GM12875 (cell line): ENCODE results near the gene TCTN3.
"Not testable (repeated sequence)": the region's sequence is repeated elsewhere in the genome, so short reads cannot be mapped to it uniquely, and the experiment has no call there.

Experiments
- H3K4me3 ChIP-seq: one replicate; pipeline ENCODE4 v1.5.1; 2011; ENCODE audit warnings: low read depth, low read length, control low read depth
- CTCF ChIP-seq: IDR thresholded peaks from 2 replicates; pipeline ENCODE4 v1.5.1; 2011; ENCODE audit warnings: low read depth, mild to moderate bottlenecking, control low read depth, inconsistent platforms, low read length, moderate library complexity, borderline replicate concordance; ENCODE audit not compliant: insufficient read depth

Gene TCTN3

GRCh38 chr10:95637140-95637539 lies 56.6 kb downstream of the TCTN3 start:
- H3K4me3 ChIP-seq: no peak overlapping the region
- TF ChIP-seq CTCF: no peak

- TF ChIP-seq CTCF: no peak
- no peak overlapping the region for H3K4me3 ChIP-seq
Observed at GRCh38 chr10:95635319-95635733, 58.4 kb downstream of the TCTN3 start.

DNA sequence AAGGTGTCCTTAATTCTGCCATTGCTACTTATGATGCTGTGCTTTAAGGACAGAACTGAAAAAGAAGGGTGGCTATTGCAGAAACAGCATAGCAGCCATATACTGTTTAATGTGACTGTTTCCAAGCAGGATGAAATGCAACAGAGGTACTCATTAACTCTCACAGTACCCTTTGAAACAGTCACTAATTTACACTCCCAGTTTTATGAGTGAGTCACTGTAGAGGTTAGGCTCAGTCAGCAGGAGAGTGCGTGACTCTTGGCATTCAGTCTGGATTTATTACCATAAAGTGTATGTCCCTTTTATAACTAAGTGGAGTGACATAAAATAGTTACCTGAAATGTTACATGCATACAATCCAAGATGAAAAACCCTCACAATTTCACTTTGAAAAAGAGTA lies 64.9 kb downstream of the TCTN3 start:
- H3K4me3 ChIP-seq: no peak overlapping the region
- no peak for TF ChIP-seq CTCF

- H3K4me3 ChIP-seq: no peak overlapping the region
- no peak for TF ChIP-seq CTCF
Observed at GRCh38 chr10:95626500-95626899, 67.2 kb downstream of the TCTN3 start.

DNA sequence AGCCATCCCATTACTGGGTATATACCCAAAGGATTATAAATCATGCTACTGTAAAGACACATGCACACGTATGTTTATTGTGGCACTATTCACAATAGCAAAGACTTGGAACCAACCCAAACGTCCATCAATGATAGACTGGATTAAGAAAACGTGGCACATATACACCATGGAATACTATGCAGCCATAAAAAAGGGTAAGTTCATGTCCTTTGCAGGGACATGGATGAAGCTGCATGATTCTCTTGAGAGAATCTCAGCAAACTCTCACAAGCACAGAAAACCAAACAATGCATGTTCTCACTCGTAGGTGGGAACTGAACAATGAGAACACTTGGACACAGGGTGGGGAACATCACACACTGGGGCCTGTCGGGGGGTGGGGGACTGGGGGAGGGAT lies 73.3 kb downstream of the TCTN3 start:
- H3K4me3 ChIP-seq: not testable (repeated sequence)

DNA sequence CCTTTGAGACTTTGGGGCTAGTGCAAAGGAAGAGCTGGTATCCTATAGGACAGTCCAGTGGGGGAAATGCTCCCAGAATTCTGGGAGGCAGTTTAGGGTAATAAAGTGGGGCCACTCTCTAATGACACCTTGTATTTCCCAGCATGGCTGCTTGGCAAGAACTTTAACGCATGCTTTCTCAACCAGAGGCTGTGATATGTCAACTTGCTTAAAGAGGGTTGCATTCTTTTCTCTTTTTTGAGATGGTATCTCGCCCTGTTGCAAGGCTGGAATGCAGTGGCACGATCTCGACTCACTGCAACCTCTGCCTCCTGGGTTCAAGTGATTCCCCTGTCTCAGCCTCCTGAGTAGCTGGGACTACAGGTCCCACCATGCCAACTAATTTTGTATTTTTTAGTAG lies 75.6 kb downstream of the TCTN3 start:
- no peak overlapping the region for H3K4me3 ChIP-seq
- TF ChIP-seq CTCF: no peak

GRCh38 chr10:95616446-95616845 lies 77.3 kb downstream of the TCTN3 start:
- no peak overlapping the region for H3K4me3 ChIP-seq
- TF ChIP-seq CTCF: no peak
